ENCODE measurements around the gene CD5L.

DNA sequence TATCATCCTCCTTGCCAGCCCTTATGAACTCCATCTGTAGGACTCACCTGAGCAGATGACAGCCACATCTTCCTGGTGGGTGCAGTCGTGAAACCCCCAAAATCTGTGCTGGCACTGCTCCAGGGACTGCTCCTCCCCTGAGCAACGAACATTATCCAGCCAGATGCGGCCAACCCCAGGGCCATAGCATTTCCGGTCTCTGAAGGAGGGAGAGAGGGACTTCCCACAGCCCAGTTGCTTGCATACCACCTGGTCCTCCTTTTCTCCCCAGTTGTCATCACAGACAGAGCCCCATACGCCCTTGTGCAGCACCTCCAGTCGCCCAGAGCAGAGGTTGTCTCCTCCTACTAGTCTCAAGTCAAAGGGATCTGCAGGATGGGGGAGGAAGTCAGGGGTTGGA is 8.5 kb downstream of the CD5L start:
- TF ChIP-seq, protein P1, sequence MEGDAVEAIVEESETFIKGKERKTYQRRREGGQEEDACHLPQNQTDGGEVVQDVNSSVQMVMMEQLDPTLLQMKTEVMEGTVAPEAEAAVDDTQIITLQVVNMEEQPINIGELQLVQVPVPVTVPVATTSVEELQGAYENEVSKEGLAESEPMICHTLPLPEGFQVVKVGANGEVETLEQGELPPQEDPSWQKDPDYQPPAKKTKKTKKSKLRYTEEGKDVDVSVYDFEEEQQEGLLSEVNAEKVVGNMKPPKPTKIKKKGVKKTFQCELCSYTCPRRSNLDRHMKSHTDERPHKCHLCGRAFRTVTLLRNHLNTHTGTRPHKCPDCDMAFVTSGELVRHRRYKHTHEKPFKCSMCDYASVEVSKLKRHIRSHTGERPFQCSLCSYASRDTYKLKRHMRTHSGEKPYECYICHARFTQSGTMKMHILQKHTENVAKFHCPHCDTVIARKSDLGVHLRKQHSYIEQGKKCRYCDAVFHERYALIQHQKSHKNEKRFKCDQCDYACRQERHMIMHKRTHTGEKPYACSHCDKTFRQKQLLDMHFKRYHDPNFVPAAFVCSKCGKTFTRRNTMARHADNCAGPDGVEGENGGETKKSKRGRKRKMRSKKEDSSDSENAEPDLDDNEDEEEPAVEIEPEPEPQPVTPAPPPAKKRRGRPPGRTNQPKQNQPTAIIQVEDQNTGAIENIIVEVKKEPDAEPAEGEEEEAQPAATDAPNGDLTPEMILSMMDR (IDR thresholded peaks at IDR 0.05), result no peak
- no peak for TF ChIP-seq POLR2A (IDR thresholded peaks at IDR 0.05)
